Calu3 (cell line): ENCODE data around the gene TNNI3. TPM values are rescaled to one million over a fixed set of nuclear protein-coding genes. Genes with fewer than 3 reads are reported as not detected.
"Not testable (repeated sequence)": the region's sequence is repeated elsewhere in the genome, so short reads cannot be mapped to it uniquely, and the experiment has no call there.

Experiments
- BruUV-seq: library from RNA; stranded (reverse); fragments of 400-500 nt; replicated peaks from 2 replicates; lab custom pipeline; 2021; lab: Mats Ljungman, UMichigan
- CTCF ChIA-PET: fragments of 300-600 bp; sonication (Branson Sonifier 250); formaldehyde crosslinking; loops from one replicate; lab custom pipeline; 2022; ENCODE audit warnings: antibody characterized with exemption; lab: Charles Lee
- DNase-seq: peaks from one replicate; pipeline ENCODE4 v3.0.0; 2022
- H3K27ac Mint-ChIP-seq: one replicate; pipeline ENCODE4 v1.8.0; 2022; ENCODE audit warnings: mixed read lengths; ENCODE audit not compliant: unreplicated experiment
- H3K27me3 Mint-ChIP-seq: one replicate; pipeline ENCODE4 v1.8.0; 2022; ENCODE audit warnings: mixed read lengths; ENCODE audit not compliant: unreplicated experiment
- H3K36me3 Mint-ChIP-seq: one replicate; pipeline ENCODE4 v1.8.0; 2022; ENCODE audit warnings: mild to moderate bottlenecking, moderate library complexity, mixed read lengths; ENCODE audit not compliant: insufficient read depth, unreplicated experiment
- H3K4me1 Mint-ChIP-seq: one replicate; pipeline ENCODE4 v1.8.0; 2022; ENCODE audit warnings: mild to moderate bottlenecking, low read depth, mixed read lengths; ENCODE audit not compliant: unreplicated experiment
- H3K4me3 Mint-ChIP-seq: one replicate; pipeline ENCODE4 v1.8.0; 2022; ENCODE audit warnings: mild to moderate bottlenecking, low read depth, moderate library complexity, mixed read lengths; ENCODE audit not compliant: unreplicated experiment
- H3K9me3 Mint-ChIP-seq: one replicate; pipeline ENCODE4 v1.8.0; 2022; ENCODE audit warnings: low read depth, mixed read lengths; ENCODE audit not compliant: unreplicated experiment
- intact Hi-C: fragments of 100-400 bp; cut with micrococcal nuclease; formaldehyde crosslinking; loops from one replicate; pipeline ENCODE4 v1.10.0; 2022; ENCODE audit not compliant: unreplicated experiment
- total RNA-seq: library from RNA; stranded (reverse); gene quantifications from 2 replicates; pipeline ENCODE4 v1.2.3, GENCODE V29; 2022
- TF ChIP-seq, protein P1 (sequence below): fragments of 200-600 bp; IDR thresholded peaks from one replicate; pipeline ENCODE4 v1.8.0; 2022; ENCODE audit warnings: antibody characterized with exemption; ENCODE audit not compliant: unreplicated experiment

TNNI3 gene
- total RNA-seq, 1 experiment from 2014 or later: 1.3 TPM

DNA sequence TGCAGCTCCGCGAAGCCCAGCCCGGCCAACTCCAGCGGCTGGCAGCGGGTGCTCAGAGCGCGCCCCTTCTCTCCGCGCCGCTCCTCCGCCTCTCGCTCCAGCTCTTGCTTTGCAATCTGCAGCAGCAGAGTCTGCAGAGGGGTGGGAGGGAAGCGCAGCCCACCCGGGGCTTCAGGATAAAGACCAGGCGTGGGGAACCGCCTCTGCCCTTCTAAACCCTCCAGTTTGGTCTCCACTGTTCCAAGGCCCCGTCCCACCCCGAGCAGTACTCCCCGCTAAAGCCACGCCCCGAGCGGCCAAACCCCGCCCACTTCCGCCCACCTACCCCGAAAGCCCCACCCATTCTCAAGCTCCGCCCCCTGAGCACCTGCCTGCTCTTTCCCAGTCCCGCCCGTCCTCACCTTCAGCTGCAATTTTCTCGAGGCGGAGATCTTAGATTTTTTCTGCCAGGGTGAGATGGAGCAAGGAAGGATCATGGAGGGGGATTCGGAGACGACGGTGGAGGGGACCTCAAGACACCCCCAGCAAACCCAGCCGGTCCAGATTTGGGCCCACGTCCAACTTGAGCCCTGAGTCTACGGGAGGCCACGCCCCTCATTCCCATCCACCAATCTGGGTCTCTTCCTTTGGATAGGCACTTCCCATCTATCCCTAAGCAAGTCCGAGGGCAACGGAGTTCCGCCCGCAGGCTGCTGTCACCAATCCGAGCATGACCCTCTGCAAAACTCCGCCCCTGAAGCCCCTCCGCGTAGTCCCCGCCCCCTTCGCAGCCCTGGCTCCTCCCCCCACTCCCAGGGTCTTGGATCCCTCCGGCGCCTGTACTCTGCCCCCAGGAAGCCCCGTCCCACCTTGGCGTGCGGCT lies 1.1 kb downstream of the TNNI3 start:
- TF ChIP-seq, protein P1, sequence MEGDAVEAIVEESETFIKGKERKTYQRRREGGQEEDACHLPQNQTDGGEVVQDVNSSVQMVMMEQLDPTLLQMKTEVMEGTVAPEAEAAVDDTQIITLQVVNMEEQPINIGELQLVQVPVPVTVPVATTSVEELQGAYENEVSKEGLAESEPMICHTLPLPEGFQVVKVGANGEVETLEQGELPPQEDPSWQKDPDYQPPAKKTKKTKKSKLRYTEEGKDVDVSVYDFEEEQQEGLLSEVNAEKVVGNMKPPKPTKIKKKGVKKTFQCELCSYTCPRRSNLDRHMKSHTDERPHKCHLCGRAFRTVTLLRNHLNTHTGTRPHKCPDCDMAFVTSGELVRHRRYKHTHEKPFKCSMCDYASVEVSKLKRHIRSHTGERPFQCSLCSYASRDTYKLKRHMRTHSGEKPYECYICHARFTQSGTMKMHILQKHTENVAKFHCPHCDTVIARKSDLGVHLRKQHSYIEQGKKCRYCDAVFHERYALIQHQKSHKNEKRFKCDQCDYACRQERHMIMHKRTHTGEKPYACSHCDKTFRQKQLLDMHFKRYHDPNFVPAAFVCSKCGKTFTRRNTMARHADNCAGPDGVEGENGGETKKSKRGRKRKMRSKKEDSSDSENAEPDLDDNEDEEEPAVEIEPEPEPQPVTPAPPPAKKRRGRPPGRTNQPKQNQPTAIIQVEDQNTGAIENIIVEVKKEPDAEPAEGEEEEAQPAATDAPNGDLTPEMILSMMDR: no peak
- peaks cover 29% of the 10 kb centered on the region for H3K27me3 Mint-ChIP-seq
- H3K4me3 Mint-ChIP-seq: peak overlapping the region; percentile 55
- no TSS peak for BruUV-seq
- peak; percentile 83 for DNase-seq
- intact Hi-C loops: no loop called here
- H3K4me1 Mint-ChIP-seq: peaks cover 24% of the 10 kb centered on the region
- H3K9me3 Mint-ChIP-seq: no peaks in the 10 kb centered on the region
- peaks cover 41% of the 10 kb centered on the region for H3K36me3 Mint-ChIP-seq
- no peak overlapping the region for H3K27ac Mint-ChIP-seq
- CTCF ChIA-PET: interaction anchor here (0.6 to 1.2 kb wide), 6 partner anchors 10 to 621 kb away, joined by 3 to 9 read pairs (median 3); partner anchors contain the start of gene DNAAF3

DNA sequence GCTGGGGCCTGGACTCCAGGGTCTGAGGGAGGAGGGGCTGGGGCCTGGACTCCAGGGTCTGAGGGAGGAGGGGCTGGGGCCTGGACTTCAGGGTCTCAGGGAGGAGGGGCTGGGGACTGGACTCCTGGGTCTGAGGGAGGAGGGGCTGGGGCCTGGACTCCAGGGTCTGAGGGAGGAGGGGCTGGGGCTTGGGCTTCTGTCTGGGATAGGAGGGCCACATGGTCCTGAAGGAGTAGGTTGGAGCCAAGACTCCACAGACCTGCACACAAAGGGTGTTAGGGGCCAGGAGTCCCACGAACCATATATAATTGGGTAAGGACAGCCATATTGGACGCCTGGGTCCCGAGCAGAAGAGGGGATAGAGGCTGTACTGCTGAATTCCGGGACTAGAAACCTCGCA lies 1.7 kb downstream of the TNNI3 start:
- H3K36me3 Mint-ChIP-seq: peaks cover 40% of the 10 kb centered on the region
- H3K4me3 Mint-ChIP-seq: peak overlapping the region; percentile 55
- DNase-seq, BruUV-seq, H3K27ac Mint-ChIP-seq, H3K9me3 Mint-ChIP-seq, intact Hi-C loops: not testable (repeated sequence)
- CTCF ChIA-PET: interaction anchor here (1.0 to 1.2 kb wide), 2 partner anchors 11 to 15 kb away, joined by 3 to 4 read pairs; partner anchors contain the start of gene DNAAF3
- peaks cover 33% of the 10 kb centered on the region for H3K27me3 Mint-ChIP-seq
- H3K4me1 Mint-ChIP-seq: peaks cover 24% of the 10 kb centered on the region

DNA sequence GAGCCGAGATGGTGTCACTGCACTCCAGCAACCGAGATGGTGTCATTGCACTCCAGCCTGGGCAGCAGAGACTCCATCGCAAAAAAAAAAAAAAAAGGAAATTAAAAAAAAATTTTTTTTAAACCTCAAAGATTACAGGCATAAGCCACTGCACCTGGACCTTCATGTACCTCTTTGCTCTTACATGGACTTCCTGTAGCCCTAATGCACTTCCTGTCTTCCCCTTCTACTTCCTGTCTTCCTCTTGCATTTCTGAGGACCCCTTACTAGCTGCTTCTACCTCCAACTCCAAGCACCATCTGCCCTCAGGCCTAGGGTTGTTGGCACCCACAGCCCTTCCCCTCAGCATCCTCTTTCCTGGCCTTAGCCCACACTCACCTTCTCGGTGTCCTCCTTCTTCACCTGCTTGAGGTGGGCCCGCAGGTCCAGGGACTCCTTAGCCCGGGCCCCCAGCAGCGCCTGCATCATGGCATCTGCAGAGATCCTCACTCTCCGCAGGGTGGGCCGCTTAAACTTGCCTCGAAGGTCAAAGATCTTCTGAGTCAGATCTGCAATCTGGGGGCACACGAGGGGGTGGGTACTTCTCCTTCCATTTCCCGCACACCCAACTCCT lies 3.8 kb downstream of the TNNI3 start:
- BruUV-seq: no TSS peak
- intact Hi-C loops: no loop called here
- Mint-ChIP-seq H3K27ac (no peak overlapping the region), H3K9me3 (no peaks in the 10 kb centered on the region), H3K36me3 (peaks cover 21% of the 10 kb centered on the region), H3K4me1 (peaks cover 23% of the 10 kb centered on the region), H3K4me3 (no peak overlapping the region), H3K27me3 (peaks cover 51% of the 10 kb centered on the region)
- no peak for DNase-seq
- TF ChIP-seq, protein P1: no peak
- CTCF ChIA-PET: interaction anchor here (0.6 kb wide), 1 partner anchor 1327 kb away, joined by 4 read pairs; no protein-coding TSS in a partner anchor

DNA sequence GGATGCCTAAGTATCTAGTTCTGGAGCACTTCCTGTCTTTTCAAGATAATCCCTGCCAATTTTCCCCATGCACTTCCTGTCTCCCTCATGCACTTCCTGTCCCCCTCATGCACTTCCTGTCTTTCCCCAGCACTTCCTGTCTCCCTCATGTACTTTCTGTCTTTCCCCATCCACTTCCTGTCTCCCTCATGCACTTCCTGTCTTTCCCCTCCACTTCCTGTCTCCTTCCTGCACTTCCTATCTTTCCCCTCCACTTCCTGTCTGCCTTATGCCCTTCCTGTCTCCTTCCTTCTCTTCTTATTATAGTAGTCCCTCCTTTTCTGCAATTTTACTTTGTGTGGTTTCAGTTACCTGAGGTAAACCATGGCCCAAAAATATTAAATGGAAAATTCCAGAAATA lies 5.5 kb downstream of the TNNI3 start:
- no TSS peak for BruUV-seq
- no peak for DNase-seq
- Mint-ChIP-seq H3K27ac (no peak overlapping the region), H3K27me3 (peaks cover 44% of the 10 kb centered on the region), H3K9me3 (no peaks in the 10 kb centered on the region), H3K4me1 (peaks cover 24% of the 10 kb centered on the region), H3K36me3 (peaks cover 11% of the 10 kb centered on the region), H3K4me3 (no peak overlapping the region)
- intact Hi-C loops: no loop called here
- TF ChIP-seq, protein P1: no peak
- CTCF ChIA-PET: interaction anchor here (0.9 kb wide), 1 partner anchor 9 kb away, joined by 3 read pairs; no protein-coding TSS in a partner anchor
